Activated CD4-positive, alpha-beta T cell treated with anti-CD3 and anti-CD28 coated beads for 48 hours (primary cell): ENCODE results near the gene MALRD1.

ENCODE experiments used
- DNase-seq: peaks from one replicate; pipeline ENCODE4 v3.0.0-alpha.2; 2020

MALRD1 gene

GRCh38 chr10:19588608-19589007 is 540.0 kb downstream of the MALRD1 start:
- no peak for DNase-seq

GRCh38 chr10:19592276-19592675 is 543.7 kb downstream of the MALRD1 start:
- no peak for DNase-seq

- DNase-seq: no peak
Observed at GRCh38 chr10:19595212-19595845, 546.7 kb downstream of the MALRD1 start.

GRCh38 chr10:19605806-19606205 is 557.2 kb downstream of the MALRD1 start:
- DNase-seq: no peak

GRCh38 chr10:19606968-19607367 is 558.4 kb downstream of the MALRD1 start:
- DNase-seq: no peak

GRCh38 chr10:19611775-19612174 is 563.2 kb downstream of the MALRD1 start:
- DNase-seq: no peak

- DNase-seq: no peak
Observed at GRCh38 chr10:19616966-19617365, 568.4 kb downstream of the MALRD1 start.

- no peak for DNase-seq
Observed at GRCh38 chr10:19620811-19621210, 572.2 kb downstream of the MALRD1 start.

GRCh38 chr10:19623321-19623720 is 574.7 kb downstream of the MALRD1 start:
- no peak for DNase-seq

- no peak for DNase-seq
Observed at GRCh38 chr10:19626156-19626555, 577.6 kb downstream of the MALRD1 start.

GRCh38 chr10:19628767-19629560 is 580.4 kb downstream of the MALRD1 start:
- no peak for DNase-seq

- DNase-seq: no peak
Observed at GRCh38 chr10:19629567-19629966, 581.0 kb downstream of the MALRD1 start.

- no peak for DNase-seq
Observed at GRCh38 chr10:19634163-19634562, 585.6 kb downstream of the MALRD1 start.

- no peak for DNase-seq
Observed at GRCh38 chr10:19638182-19638895, 589.7 kb downstream of the MALRD1 start.

- no peak for DNase-seq
Observed at GRCh38 chr10:19638896-19639233, 590.3 kb downstream of the MALRD1 start.

GRCh38 chr10:19640566-19641263 is 592.1 kb downstream of the MALRD1 start:
- no peak for DNase-seq

- DNase-seq: no peak
Observed at GRCh38 chr10:19651549-19651948, 602.9 kb downstream of the MALRD1 start.

GRCh38 chr10:19652750-19653149 is 604.1 kb downstream of the MALRD1 start:
- no peak for DNase-seq

GRCh38 chr10:19653931-19654330 is 605.3 kb downstream of the MALRD1 start:
- no peak for DNase-seq

- no peak for DNase-seq
Observed at GRCh38 chr10:19654576-19654975, 606.0 kb downstream of the MALRD1 start.

- no peak for DNase-seq
Observed at GRCh38 chr10:19656420-19657042, 607.9 kb downstream of the MALRD1 start.

GRCh38 chr10:19658131-19658530 is 609.5 kb downstream of the MALRD1 start:
- DNase-seq: no peak
